Calu3 (cell line): ENCODE results near the gene HOXC6. TPM values are rescaled to one million over a fixed set of nuclear protein-coding genes. Genes with fewer than 3 reads are reported as not detected.

Source experiments
- BruUV-seq: library from RNA; stranded (reverse); fragments of 400-500 nt; replicated peaks from 2 replicates; lab custom pipeline; 2021; lab: Mats Ljungman, UMichigan
- CTCF ChIA-PET: fragments of 300-600 bp; sonication (Branson Sonifier 250); formaldehyde crosslinking; loops from one replicate; lab custom pipeline; 2022; ENCODE audit warnings: antibody characterized with exemption; lab: Charles Lee
- DNase-seq: peaks from one replicate; pipeline ENCODE4 v3.0.0; 2022
- H3K27ac Mint-ChIP-seq: one replicate; pipeline ENCODE4 v1.8.0; 2022; ENCODE audit warnings: mixed read lengths; ENCODE audit not compliant: unreplicated experiment
- H3K27me3 Mint-ChIP-seq: one replicate; pipeline ENCODE4 v1.8.0; 2022; ENCODE audit warnings: mixed read lengths; ENCODE audit not compliant: unreplicated experiment
- H3K36me3 Mint-ChIP-seq: one replicate; pipeline ENCODE4 v1.8.0; 2022; ENCODE audit warnings: mild to moderate bottlenecking, moderate library complexity, mixed read lengths; ENCODE audit not compliant: insufficient read depth, unreplicated experiment
- H3K4me1 Mint-ChIP-seq: one replicate; pipeline ENCODE4 v1.8.0; 2022; ENCODE audit warnings: mild to moderate bottlenecking, low read depth, mixed read lengths; ENCODE audit not compliant: unreplicated experiment
- H3K4me3 Mint-ChIP-seq: one replicate; pipeline ENCODE4 v1.8.0; 2022; ENCODE audit warnings: mild to moderate bottlenecking, low read depth, moderate library complexity, mixed read lengths; ENCODE audit not compliant: unreplicated experiment
- H3K9me3 Mint-ChIP-seq: one replicate; pipeline ENCODE4 v1.8.0; 2022; ENCODE audit warnings: low read depth, mixed read lengths; ENCODE audit not compliant: unreplicated experiment
- CTCF ChIP-seq: fragments of 200-600 bp; IDR thresholded peaks from one replicate; pipeline ENCODE4 v1.8.0; 2022; ENCODE audit warnings: antibody characterized with exemption; ENCODE audit not compliant: unreplicated experiment
- intact Hi-C: fragments of 100-400 bp; cut with micrococcal nuclease; formaldehyde crosslinking; loops from one replicate; pipeline ENCODE4 v1.10.0; 2022; ENCODE audit not compliant: unreplicated experiment
- total RNA-seq: library from RNA; stranded (reverse); gene quantifications from 2 replicates; pipeline ENCODE4 v1.2.3, GENCODE V29; 2022

Gene HOXC6
- total RNA-seq, 1 experiment from 2014 or later, result 1.2 TPM

DNA sequence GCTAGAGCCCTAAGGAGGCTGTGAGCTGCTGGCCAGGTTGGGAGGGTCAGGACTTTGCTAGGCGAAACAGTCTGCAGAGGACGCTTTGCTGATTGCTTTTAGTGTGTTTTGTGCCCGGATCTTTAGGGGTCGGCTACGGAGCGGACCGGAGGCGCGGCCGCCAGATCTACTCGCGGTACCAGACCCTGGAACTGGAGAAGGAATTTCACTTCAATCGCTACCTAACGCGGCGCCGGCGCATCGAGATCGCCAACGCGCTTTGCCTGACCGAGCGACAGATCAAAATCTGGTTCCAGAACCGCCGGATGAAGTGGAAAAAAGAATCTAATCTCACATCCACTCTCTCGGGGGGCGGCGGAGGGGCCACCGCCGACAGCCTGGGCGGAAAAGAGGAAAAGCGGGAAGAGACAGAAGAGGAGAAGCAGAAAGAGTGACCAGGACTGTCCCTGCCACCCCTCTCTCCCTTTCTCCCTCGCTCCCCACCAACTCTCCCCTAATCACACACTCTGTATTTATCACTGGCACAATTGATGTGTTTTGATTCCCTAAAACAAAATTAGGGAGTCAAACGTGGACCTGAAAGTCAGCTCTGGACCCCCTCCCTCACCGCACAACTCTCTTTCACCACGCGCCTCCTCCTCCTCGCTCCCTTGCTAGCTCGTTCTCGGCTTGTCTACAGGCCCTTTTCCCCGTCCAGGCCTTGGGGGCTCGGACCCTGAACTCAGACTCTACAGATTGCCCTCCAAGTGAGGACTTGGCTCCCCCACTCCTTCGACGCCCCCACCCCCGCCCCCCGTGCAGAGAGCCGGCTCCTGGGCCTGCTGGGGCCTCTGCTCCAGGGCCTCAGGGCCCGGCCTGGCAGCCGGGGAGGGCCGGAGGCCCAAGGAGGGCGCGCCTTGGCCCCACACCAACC, 1.5 kb downstream of the HOXC6 start:
- Mint-ChIP-seq H3K4me1 (peaks cover 14% of the 10 kb centered on the region), H3K4me3 (no peak overlapping the region), H3K27ac (no peak overlapping the region), H3K9me3 (no peaks in the 10 kb centered on the region), H3K36me3 (peaks cover 18% of the 10 kb centered on the region), H3K27me3 (peaks cover 100% of the 10 kb centered on the region)
- no TSS peak for BruUV-seq
- no peak for DNase-seq
- CTCF ChIA-PET, result interaction anchor here (0.6 to 1.1 kb wide), 4 partner anchors 8 to 172 kb away, joined by 3 to 4 read pairs (median 3); no protein-coding TSS in a partner anchor
- intact Hi-C loops, result no loop called here
- TF ChIP-seq CTCF, result no peak

- Mint-ChIP-seq H3K9me3 (no peaks in the 10 kb centered on the region), H3K36me3 (peaks cover 18% of the 10 kb centered on the region), H3K4me1 (peaks cover 14% of the 10 kb centered on the region), H3K4me3 (no peak overlapping the region), H3K27me3 (peaks cover 100% of the 10 kb centered on the region), H3K27ac (no peak overlapping the region)
- DNase-seq, result no peak
- CTCF ChIA-PET, result interaction anchor here (0.6 to 1.1 kb wide), 2 partner anchors 8 to 161 kb away, joined by 3 read pairs; no protein-coding TSS in a partner anchor
- intact Hi-C loops, result no loop called here
- BruUV-seq, result no TSS peak
- no peak for TF ChIP-seq CTCF
Measured at GRCh38 chr12:54030442-54030801, 2.2 kb downstream of the HOXC6 start.

- Mint-ChIP-seq H3K9me3 (no peaks in the 10 kb centered on the region), H3K27ac (no peak overlapping the region), H3K27me3 (peaks cover 100% of the 10 kb centered on the region), H3K4me1 (peaks cover 14% of the 10 kb centered on the region), H3K4me3 (no peak overlapping the region), H3K36me3 (peaks cover 18% of the 10 kb centered on the region)
- no peak for DNase-seq
- CTCF ChIA-PET, result interaction anchor here (0.6 to 2.2 kb wide), 3 partner anchors 9 to 198 kb away, joined by 3 to 9 read pairs (median 3); no protein-coding TSS in a partner anchor
- intact Hi-C loops, result no loop called here
- no TSS peak for BruUV-seq
- TF ChIP-seq CTCF, result no peak
Measured at GRCh38 chr12:54030889-54031471, 2.7 kb downstream of the HOXC6 start.

DNA sequence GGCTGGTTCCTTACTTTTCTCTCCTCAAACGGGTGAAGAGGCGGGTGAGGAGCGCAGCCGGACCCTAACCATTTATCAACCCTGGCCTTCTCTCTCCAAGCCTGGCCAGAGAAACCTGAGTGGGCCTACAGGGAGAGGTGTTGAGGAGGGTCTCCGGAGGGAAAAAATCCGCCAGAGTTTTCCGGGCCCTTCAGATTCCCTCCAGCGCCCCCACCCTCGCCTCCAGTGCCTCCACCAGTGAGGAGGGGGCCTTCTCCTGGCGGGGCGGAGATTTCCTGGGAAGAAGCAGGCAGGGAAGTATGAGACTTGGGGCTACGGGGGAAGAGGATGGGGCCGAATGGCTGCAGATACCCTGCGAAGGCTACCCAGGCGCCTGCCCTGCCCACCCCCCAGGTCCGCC, 3.2 kb downstream of the HOXC6 start:
- Mint-ChIP-seq H3K27me3 (peaks cover 100% of the 10 kb centered on the region), H3K27ac (no peak overlapping the region), H3K4me1 (peaks cover 14% of the 10 kb centered on the region), H3K4me3 (no peak overlapping the region), H3K9me3 (no peaks in the 10 kb centered on the region), H3K36me3 (peaks cover 18% of the 10 kb centered on the region)
- no peak for DNase-seq
- intact Hi-C loops, result no loop called here
- no TSS peak for BruUV-seq
- CTCF ChIA-PET, result interaction anchor here (0.6 to 2.2 kb wide), 6 partner anchors 9 to 198 kb away, joined by 3 to 58 read pairs (median 10); no protein-coding TSS in a partner anchor
- no peak for TF ChIP-seq CTCF
